Renal pelvis (tissue), 12 donors: ENCODE measurements around the gene OR5A1. TPM values are rescaled to one million over a fixed set of nuclear protein-coding genes. Genes with fewer than 3 reads are reported as not detected.
"Not testable (repeated sequence)": the region's sequence is repeated elsewhere in the genome, so short reads cannot be mapped to it uniquely, and the experiment has no call there.

Experiments used
- DNase-seq: peaks from one replicate; pipeline ENCODE4 v3.0.0-alpha.2; 2013
- long read RNA-seq, 16 experiments: transcript quantifications; one replicate each; lab custom pipeline, GENCODE V29; 2026
- polyA plus RNA-seq, 3 donors: library from polyadenylated mRNA; unstranded; fragments of 120-200 nt; gene quantifications; one replicate each; pipeline ENCODE4 v1.2.1, GENCODE V29; 2013; ENCODE audit not compliant: insufficient read length in 3 of 3

Gene OR5A1
- polyA plus RNA-seq, result under 1 TPM in 2 of 3 donors, not detected in 1; 0.01 to 0.07 TPM
- long read RNA-seq, donor 1, result 0 reads
- long read RNA-seq, donor 2, result 0 reads
- long read RNA-seq, donor 3, result 0 reads
- long read RNA-seq, donor 4, result 0 reads
- long read RNA-seq, donor 5, partial matches to known transcripts, result 0 of 1 reads
- long read RNA-seq, donor 5, other reads (novel, unspliced or antisense), result 0 of 1 reads
- long read RNA-seq, donor 6, result 0 reads
- long read RNA-seq, donor 7, result 0 reads
- long read RNA-seq, donor 8, partial matches to known transcripts, result 0 of 1 reads
- long read RNA-seq, donor 8, other reads (novel, unspliced or antisense), result 0 of 1 reads
- long read RNA-seq, donor 9, result 0 reads
- long read RNA-seq, donor 10, result 0 reads
- long read RNA-seq, donor 11, result 0 reads
- long read RNA-seq, donor 12, result 0 reads
- long read RNA-seq, donor 13, result 0 reads
- long read RNA-seq, donor 14, result 0 reads
- long read RNA-seq, donor 15, result 0 reads
- long read RNA-seq, donor 16, result 0 reads

GRCh38 chr11:59436169-59436568 lies at the start of gene OR5A1:
Gene OR5A1 (plus strand): TSS chr11:59436469. CDS start chr11:59443169, 6,700 bp downstream.
- no peak for DNase-seq

GRCh38 chr11:59394186-59394585 lies 42.1 kb upstream of the OR5A1 start:
- no peak for DNase-seq

GRCh38 chr11:59400461-59401261 lies 35.6 kb upstream of the OR5A1 start:
- no peak for DNase-seq

GRCh38 chr11:59401262-59401552 lies 35.1 kb upstream of the OR5A1 start:
- DNase-seq, result no peak

GRCh38 chr11:59403546-59403945 lies 32.7 kb upstream of the OR5A1 start:
- DNase-seq, result no peak

- no peak for DNase-seq
Observed at GRCh38 chr11:59413646-59414045, 22.6 kb upstream of the OR5A1 start.

GRCh38 chr11:59415111-59415510 lies 21.2 kb upstream of the OR5A1 start:
- DNase-seq, result no peak

- no peak for DNase-seq
Observed at GRCh38 chr11:59416613-59417012, 19.7 kb upstream of the OR5A1 start.

GRCh38 chr11:59417023-59417422 lies 19.2 kb upstream of the OR5A1 start:
- no peak for DNase-seq

- DNase-seq, result no peak
Observed at GRCh38 chr11:59418156-59418555, 18.1 kb upstream of the OR5A1 start.

- no peak for DNase-seq
Observed at GRCh38 chr11:59423835-59424234, 12.4 kb upstream of the OR5A1 start.

GRCh38 chr11:59425131-59425530 lies 11.1 kb upstream of the OR5A1 start:
- DNase-seq, result no peak

GRCh38 chr11:59426361-59427067 lies 9.8 kb upstream of the OR5A1 start, which contains the start of gene OR5A2:
Gene OR5A2 (minus strand): TSS chr11:59426413. CDS start chr11:59422953, 3,460 bp downstream.
- no peak for DNase-seq

GRCh38 chr11:59427068-59427382 lies 9.2 kb upstream of the OR5A1 start:
- no peak for DNase-seq

- DNase-seq, result peak; percentile 19
Observed at GRCh38 chr11:59429924-59430516, 6.2 kb upstream of the OR5A1 start.

GRCh38 chr11:59437770-59438169 lies 1.5 kb downstream of the OR5A1 start:
- DNase-seq, result no peak

- not testable (repeated sequence) for DNase-seq
Observed at GRCh38 chr11:59445624-59446023, 9.4 kb downstream of the OR5A1 start.

- DNase-seq, result no peak
Observed at GRCh38 chr11:59448484-59448883, 12.2 kb downstream of the OR5A1 start.

- DNase-seq, result no peak
Observed at GRCh38 chr11:59456661-59457060, 20.4 kb downstream of the OR5A1 start, which contains the start of gene OR4D6. Gene OR4D6 (plus strand): TSS chr11:59456961. CDS start chr11:59456961, 0 bp downstream.

- no peak for DNase-seq
Observed at GRCh38 chr11:59459916-59460315, 23.6 kb downstream of the OR5A1 start.

GRCh38 chr11:59463190-59463641 lies 26.9 kb downstream of the OR5A1 start:
- peak; percentile 38 for DNase-seq

GRCh38 chr11:59473015-59473414 lies 36.7 kb downstream of the OR5A1 start, which contains the start of gene OR4D10:
Gene OR4D10 (plus strand): TSS chr11:59473315. CDS start chr11:59477430, 4,115 bp downstream.
- no peak for DNase-seq
